ENCODE results near the gene TLR8. TPM values are rescaled to one million over a fixed set of nuclear protein-coding genes. Genes with fewer than 3 reads are reported as not detected.
"Not testable (repeated sequence)": the region's sequence is repeated elsewhere in the genome, so short reads cannot be mapped to it uniquely, and the experiment has no call there.

Gene TLR8
- total RNA-seq, 1 experiment from 2014 or later = not detected

DNA sequence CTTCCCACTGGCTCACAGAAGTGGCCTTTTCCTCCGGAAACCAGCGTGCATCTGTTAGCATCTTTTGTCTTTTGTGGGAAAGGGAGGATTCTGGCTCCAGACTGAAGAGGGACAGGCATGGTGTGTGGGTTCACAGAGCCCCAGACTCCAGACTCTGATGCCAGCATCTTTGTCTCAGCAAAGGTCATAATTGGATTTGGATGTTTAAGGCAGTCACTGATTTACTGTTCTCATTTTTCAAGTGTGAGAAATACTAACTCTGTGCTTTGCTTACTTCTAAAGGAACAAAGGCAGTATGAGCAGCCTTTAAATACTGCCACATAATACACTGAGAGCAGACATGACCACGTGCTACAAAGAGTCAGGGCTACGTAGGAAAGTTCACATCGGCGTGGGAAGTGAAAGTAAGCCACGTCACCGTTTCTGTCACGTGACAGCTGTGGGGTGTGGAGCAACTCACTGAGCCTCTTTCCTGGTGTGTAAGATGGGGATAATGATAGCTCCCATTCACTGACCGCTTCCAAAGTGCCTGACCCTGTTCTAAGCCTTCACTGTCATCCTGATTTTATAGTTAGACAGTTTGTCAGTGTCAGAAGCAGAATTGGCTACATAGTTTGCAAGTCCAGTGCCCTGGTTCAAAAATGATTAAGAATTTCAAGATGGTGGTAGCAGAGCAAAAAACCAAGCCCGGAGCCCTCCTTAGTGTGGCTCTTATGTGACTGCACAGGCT, 43.7 kb downstream of the TLR8 start:
- Histone ChIP-seq H3K27me3 (no peaks in the 10 kb centered on the region), H3K4me3 (no peak overlapping the region), H3K9me3 (no peaks in the 10 kb centered on the region), H3K36me3 (no peaks in the 10 kb centered on the region)
- peak; percentile 58 for DNase-seq

DNA sequence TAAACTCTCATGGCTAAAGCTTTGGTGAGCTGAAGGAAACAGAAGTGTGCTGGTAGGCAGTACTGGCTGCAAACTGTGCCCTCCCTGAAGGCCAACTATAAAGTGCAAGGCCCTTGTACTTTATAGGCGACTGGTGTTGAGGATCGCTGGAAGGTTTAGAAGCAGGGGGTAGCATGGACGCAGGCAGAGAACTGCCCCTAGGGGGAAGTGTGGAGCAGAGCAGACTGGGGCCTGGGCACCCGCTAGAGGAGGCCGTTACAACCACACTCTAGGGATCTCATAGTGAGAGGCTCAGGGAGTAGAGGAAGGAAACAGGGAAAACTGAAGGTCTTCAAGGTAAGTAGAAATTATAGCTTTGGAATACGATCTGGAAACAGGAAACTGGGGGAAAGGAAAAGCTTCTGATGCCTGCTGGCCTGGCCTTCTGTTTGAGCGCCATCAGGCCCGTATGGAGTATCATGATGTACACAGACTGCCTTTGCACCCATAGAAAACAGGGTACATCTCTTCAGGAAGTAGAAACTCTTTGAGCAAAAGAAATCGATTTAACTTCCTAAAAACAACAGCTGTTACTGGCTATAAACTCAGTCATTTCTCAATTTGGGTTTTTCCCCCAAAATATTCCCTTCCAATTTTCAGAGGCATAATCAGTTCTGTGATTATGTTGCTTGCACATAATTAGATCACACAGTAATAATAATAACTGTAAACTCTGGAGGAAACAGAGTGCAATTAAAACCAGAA, 44.6 kb downstream of the TLR8 start:
- H3K4me3 ChIP-seq = no peak overlapping the region
- DNase-seq = peak; percentile 15
- H3K9me3 ChIP-seq = no peaks in the 10 kb centered on the region
- H3K36me3 ChIP-seq = no peaks in the 10 kb centered on the region
- no peaks in the 10 kb centered on the region for H3K27me3 ChIP-seq

DNA sequence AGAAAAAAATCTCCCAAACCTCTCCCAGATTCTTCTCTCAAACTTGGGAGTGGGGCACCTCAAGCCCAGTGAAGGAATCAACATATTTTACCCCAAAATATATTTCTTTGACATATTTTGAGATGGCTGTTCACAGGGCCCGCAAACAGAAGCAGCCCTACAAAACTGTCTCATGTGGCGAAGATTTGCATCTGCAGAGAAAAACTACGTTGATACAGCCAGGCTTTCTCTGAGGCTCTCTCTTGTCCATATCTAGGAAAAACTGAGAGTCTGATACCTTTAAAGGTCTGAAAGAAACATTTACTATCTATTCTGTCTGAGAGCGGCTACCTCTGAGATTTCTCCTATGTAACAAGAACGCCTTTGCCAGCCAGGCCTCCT, 45.2 kb downstream of the TLR8 start:
- Histone ChIP-seq H3K27me3 (no peaks in the 10 kb centered on the region), H3K36me3 (no peaks in the 10 kb centered on the region), H3K9me3 (no peaks in the 10 kb centered on the region), H3K4me3 (no peak overlapping the region)
- DNase-seq = no peak

GRCh38 chrX:12953420-12953819, 47.0 kb downstream of the TLR8 start:
- Histone ChIP-seq H3K9me3 (no peaks in the 10 kb centered on the region), H3K36me3 (no peaks in the 10 kb centered on the region), H3K4me3 (no peak overlapping the region), H3K27me3 (no peaks in the 10 kb centered on the region)
- no peak for DNase-seq

- Histone ChIP-seq H3K4me3 (no peak overlapping the region), H3K27me3 (no peaks in the 10 kb centered on the region), H3K36me3 (no peaks in the 10 kb centered on the region), H3K9me3 (no peaks in the 10 kb centered on the region)
- DNase-seq = no peak
Measured at GRCh38 chrX:12954376-12954775, 48.0 kb downstream of the TLR8 start.

DNA sequence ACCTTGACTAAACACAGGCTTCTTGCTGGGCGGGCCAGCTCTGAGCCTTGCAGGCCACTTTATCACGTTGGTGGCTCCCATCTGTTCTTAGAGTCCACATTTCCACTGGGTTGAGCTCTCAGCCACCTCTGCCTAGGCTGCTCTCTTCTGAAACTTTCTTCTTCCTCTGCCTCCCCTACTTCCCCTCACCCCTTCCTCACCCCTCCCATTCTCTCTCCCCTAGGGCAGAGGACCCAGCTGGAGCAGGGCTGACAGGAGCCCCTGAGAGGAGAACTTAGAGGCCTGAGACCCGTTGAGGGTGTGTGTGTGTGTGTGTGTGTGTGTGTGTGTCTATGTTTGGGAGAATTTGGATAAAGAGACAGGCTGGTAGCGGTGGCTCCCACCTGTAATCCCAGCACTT, 48.6 kb downstream of the TLR8 start:
- no peaks in the 10 kb centered on the region for H3K36me3 ChIP-seq
- no peak overlapping the region for H3K4me3 ChIP-seq
- no peaks in the 10 kb centered on the region for H3K27me3 ChIP-seq
- no peak for DNase-seq
- H3K9me3 ChIP-seq = no peaks in the 10 kb centered on the region

DNA sequence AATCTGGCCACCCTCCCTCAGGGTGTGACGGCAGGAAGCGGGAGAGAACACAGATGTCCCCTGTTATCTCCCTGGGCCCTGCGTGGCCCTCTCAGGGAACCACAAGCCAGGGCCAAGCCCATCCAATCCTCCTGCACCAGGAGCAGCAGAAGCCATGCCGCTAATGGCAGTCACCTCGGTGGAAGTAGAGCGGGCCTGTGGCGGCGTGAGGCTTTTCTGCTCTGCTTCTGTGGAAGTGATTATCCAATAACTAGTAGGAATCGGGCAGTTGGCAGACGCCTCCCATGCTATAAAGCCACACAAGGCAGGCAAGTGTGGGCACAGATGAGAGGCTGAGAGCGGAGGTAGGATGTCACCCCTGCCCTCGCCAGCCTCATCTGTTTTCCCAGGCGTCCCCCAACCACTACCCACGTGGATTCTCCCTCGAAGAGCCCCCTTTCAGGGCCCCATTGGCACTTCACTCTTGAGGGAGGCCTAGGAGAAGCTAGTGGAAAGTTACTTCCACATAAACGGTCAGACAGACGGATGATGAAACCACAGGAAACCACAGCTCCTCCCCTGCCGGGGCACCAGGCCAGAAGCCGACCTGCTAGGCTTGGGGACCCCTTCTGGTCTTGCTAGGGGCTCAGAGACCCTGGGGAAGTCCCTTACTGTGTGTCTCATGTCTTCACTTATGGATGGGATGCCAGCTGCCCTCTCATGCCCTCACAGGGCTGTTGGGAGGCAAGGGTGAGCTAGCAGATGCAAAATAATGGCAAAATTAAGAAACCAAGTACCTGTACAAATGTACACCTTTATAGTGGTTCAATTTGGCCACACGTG, 49.7 kb downstream of the TLR8 start:
- Histone ChIP-seq H3K4me3 (no peak overlapping the region), H3K36me3 (no peaks in the 10 kb centered on the region), H3K27me3 (no peaks in the 10 kb centered on the region), H3K9me3 (no peaks in the 10 kb centered on the region)
- DNase-seq = peak; percentile 58

- DNase-seq = no peak
- Histone ChIP-seq H3K27me3 (no peaks in the 10 kb centered on the region), H3K9me3 (no peaks in the 10 kb centered on the region), H3K4me3 (no peak overlapping the region), H3K36me3 (no peaks in the 10 kb centered on the region)
Measured at GRCh38 chrX:12956704-12957534, 50.5 kb downstream of the TLR8 start.

- no peak for DNase-seq
- H3K9me3 ChIP-seq = no peaks in the 10 kb centered on the region
- no peaks in the 10 kb centered on the region for H3K27me3 ChIP-seq
- no peak overlapping the region for H3K4me3 ChIP-seq
- no peaks in the 10 kb centered on the region for H3K36me3 ChIP-seq
Measured at GRCh38 chrX:12958059-12958458, 51.6 kb downstream of the TLR8 start.

DNA sequence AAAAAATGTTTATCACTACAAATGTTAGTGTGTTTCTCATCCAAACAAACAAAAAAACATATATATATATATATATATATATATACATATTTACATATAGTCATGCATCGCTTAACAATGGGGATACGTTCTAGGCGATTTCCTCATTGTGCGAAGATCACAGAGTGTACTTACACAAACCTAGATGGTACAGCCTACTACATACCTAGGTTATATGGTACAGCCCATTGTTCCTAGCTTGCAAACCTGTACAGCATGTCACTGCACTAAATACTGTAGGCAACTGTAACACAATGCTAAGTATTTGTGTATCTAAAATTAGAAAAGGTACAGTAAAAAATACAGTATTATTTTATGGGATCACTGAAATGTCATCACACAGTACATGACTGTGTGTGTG, 52.0 kb downstream of the TLR8 start:
- H3K4me3 ChIP-seq = no peak overlapping the region
- DNase-seq = no peak
- H3K9me3 ChIP-seq = no peaks in the 10 kb centered on the region
- H3K27me3 ChIP-seq = no peaks in the 10 kb centered on the region
- H3K36me3 ChIP-seq = no peaks in the 10 kb centered on the region

DNA sequence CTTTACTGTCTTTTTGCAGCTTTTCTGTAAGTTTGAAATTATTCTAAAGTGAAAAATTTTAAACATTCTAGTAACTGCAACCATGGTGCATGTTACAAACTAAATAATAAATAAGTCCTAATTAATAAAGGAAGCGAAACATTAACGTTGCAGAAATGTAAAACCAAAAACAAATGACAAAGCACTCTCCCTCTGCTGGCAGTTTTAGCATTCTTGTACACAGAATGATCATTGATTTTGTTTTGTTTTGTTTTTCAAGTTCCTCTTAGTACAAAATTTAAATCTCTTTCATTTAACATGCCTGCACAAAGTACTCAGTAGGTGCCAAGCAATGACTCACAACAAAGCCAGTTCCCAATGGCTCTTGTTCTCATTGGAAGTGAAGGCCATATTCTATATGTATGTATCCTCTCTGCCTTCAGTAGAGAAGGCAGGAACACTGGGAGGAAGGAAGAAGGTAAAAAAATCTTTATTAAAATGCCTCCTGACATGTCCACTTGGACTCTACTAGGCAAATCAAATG, 54.8 kb downstream of the TLR8 start:
- no peak overlapping the region for H3K4me3 ChIP-seq
- no peaks in the 10 kb centered on the region for H3K9me3 ChIP-seq
- no peaks in the 10 kb centered on the region for H3K27me3 ChIP-seq
- DNase-seq = peak; percentile 47
- no peaks in the 10 kb centered on the region for H3K36me3 ChIP-seq

DNA sequence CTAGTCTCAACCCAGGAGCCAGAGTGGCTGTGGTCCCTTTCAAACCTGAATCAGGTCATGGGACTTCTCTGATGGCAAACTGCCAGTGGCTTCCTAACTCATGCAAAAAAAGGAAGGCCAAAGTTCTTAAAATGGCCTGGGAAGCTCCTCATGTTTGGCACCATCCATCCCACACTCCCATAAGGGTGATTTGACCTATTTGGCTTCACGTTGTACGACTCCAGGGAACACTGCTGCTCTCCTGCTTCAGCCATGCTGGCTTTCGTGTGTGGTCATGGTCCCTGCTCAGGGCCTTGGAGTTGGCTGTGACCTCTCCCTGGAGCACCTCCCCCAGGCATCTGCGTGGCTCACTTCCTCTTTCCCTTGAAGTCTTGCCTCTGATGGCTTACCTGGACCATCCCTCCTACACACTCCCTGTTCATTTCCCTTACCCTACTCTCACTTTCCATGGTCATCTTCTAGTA, 55.7 kb downstream of the TLR8 start:
- H3K4me3 ChIP-seq = no peak overlapping the region
- no peaks in the 10 kb centered on the region for H3K9me3 ChIP-seq
- no peaks in the 10 kb centered on the region for H3K36me3 ChIP-seq
- H3K27me3 ChIP-seq = no peaks in the 10 kb centered on the region
- DNase-seq = no peak

DNA sequence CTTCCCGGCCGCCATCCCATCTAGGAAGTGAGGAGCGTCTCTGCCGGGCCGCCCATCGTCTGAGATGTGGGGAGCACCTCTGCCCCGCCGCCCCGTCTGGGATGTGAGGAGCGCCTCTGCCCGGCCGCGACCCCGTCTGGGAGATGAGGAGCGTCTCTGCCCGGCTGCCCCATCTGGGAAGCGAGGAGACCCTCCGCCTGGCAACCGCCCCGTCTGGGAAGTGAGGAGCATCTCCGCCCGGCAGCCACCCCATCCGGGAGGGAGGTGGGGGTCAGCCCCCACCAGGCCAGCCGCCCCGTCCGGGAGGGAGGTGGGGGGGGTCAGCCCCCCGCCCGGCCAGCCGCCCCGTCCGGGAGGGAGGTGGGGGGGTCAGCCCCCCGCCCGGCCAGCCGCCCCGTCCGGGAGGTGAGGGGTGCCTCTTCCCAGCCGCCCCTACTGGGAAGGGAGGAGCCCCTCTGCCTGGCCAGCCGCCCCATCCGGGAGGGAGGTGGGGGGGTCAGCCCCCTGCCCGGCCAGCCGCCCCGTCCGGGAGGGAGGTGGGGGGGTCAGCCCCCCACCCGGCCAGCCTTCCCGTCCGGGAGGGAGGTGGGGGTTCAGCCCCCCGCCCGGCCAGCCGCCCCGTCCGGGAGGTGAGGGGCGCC, 56.9 kb downstream of the TLR8 start:
- H3K36me3 ChIP-seq, H3K9me3 ChIP-seq, H3K4me3 ChIP-seq, DNase-seq, H3K27me3 ChIP-seq: not testable (repeated sequence)

- Histone ChIP-seq H3K9me3 (no peaks in the 10 kb centered on the region), H3K4me3 (no peak overlapping the region), H3K36me3 (no peaks in the 10 kb centered on the region), H3K27me3 (no peaks in the 10 kb centered on the region)
- DNase-seq = no peak
Measured at GRCh38 chrX:12965131-12965940, 58.9 kb downstream of the TLR8 start.

GRCh38 chrX:12966151-12966550, 59.7 kb downstream of the TLR8 start:
- Histone ChIP-seq H3K4me3 (no peak overlapping the region), H3K36me3 (no peaks in the 10 kb centered on the region), H3K27me3 (no peaks in the 10 kb centered on the region), H3K9me3 (no peaks in the 10 kb centered on the region)
- DNase-seq = no peak
